GM12892 (cell line): ENCODE results near the gene KIF3A.

ENCODE experiments used
- POLR2AphosphoS5 ChIP-seq: IDR thresholded peaks from 2 replicates; pipeline ENCODE4 v1.6.1; 2011; ENCODE audit warnings: low read depth, low read length, control low read depth
- TAF1 ChIP-seq: IDR thresholded peaks from 2 replicates; pipeline ENCODE4 v1.6.1; 2011; ENCODE audit warnings: low read depth, mild to moderate bottlenecking, control low read depth, low read length, borderline replicate concordance

DNA sequence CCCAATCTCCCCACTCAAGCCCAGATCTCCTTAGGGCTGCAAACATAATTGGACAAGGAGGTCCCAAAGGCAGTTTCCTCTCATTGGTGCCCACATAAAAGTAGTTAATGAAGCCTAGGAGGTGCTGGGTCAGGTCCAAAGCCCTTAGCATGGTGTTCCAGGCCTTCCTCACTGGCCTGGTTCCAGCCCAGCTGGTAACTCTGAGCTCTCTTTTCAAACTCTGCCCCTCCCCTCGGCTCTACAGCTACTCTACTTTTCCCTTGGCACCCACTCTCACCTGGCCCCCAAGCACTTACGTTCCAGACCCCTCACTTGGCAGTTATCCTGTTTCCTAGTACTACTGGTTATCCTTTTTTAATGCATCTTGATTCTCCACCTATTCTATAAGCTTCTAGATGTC, 29.8 kb upstream of the KIF3A start:
- TF ChIP-seq POLR2AphosphoS5 (no peak), TAF1 (no peak)
